ENCODE data around the gene MYO16. TPM values are rescaled to one million over a fixed set of nuclear protein-coding genes. Genes with fewer than 3 reads are reported as not detected.

MYO16 gene
- total and polyA plus RNA-seq, 9 donors, result under 0.01 to 0.37 (median 0.16) TPM; not detected in 2

GRCh38 chr13:109208522-109208921 lies 579.1 kb downstream of the MYO16 start:
- Histone ChIP-seq H3K9me3 (no peaks in the 10 kb centered on the region), H3K27me3 (no peaks in the 10 kb centered on the region), H3K27ac (no peak overlapping the region), H3K4me1 (ENCODE audit: insufficient read depth) (no peaks in the 10 kb centered on the region), H3K36me3 (no peaks in the 10 kb centered on the region), H3K4me3 (no peak overlapping the region)
- 74 to 77% (median 76%) methylated on average over 5 of the region's 5 CpGs for WGBS, 3 donors
- TF ChIP-seq POLR2A (IDR thresholded peaks at IDR 0.05) (no peak), EP300 (IDR thresholded peaks at IDR 0.05) (no peak), CTCF (IDR thresholded peaks at IDR 0.05) (no peak)
- no peak for DNase-seq
- intact Hi-C loops (cut with DNase I), result no loop called here

- Histone ChIP-seq H3K36me3 (no peaks in the 10 kb centered on the region), H3K27me3 (no peaks in the 10 kb centered on the region), H3K4me3 (no peak overlapping the region), H3K9me3 (no peaks in the 10 kb centered on the region), H3K4me1 (ENCODE audit: insufficient read depth) (no peaks in the 10 kb centered on the region), H3K27ac (no peak overlapping the region)
- whole genome bisulfite sequencing, 3 donors, result 91 to 95% (median 95%) methylated on average over 2 of the region's 2 CpGs
- no peak for DNase-seq
- TF ChIP-seq POLR2A (IDR thresholded peaks at IDR 0.05) (no peak), CTCF (IDR thresholded peaks at IDR 0.05) (no peak), EP300 (IDR thresholded peaks at IDR 0.05) (no peak)
- intact Hi-C loops (cut with DNase I), result no loop called here
Observed at GRCh38 chr13:109209526-109209925, 580.1 kb downstream of the MYO16 start.

GRCh38 chr13:109211616-109212015 lies 582.2 kb downstream of the MYO16 start:
- TF ChIP-seq POLR2A (IDR thresholded peaks at IDR 0.05), result no peak
- no peak for TF ChIP-seq EP300 (IDR thresholded peaks at IDR 0.05)
- no peak for TF ChIP-seq CTCF (IDR thresholded peaks at IDR 0.05)
- Histone ChIP-seq H3K27ac (no peak overlapping the region), H3K27me3 (no peaks in the 10 kb centered on the region), H3K4me3 (no peak overlapping the region), H3K4me1 (ENCODE audit: insufficient read depth) (no peaks in the 10 kb centered on the region), H3K9me3 (no peaks in the 10 kb centered on the region), H3K36me3 (no peaks in the 10 kb centered on the region)
- intact Hi-C loops (cut with DNase I), result no loop called here
- no peak for DNase-seq
- WGBS, 3 donors, result 83 to 86% (median 85%) methylated on average over 2 of the region's 2 CpGs

- no peak overlapping the region for H3K27ac ChIP-seq
- H3K9me3 ChIP-seq, result no peaks in the 10 kb centered on the region
- no peaks in the 10 kb centered on the region for H3K4me1 ChIP-seq (ENCODE audit: insufficient read depth)
- H3K27me3 ChIP-seq, result no peaks in the 10 kb centered on the region
- intact Hi-C loops (cut with DNase I), result no loop called here
- WGBS, 3 donors, result 90 to 96% (median 94%) methylated on average over 4 of the region's 4 CpGs
- no peak overlapping the region for H3K4me3 ChIP-seq
- no peak for DNase-seq
- TF ChIP-seq CTCF (IDR thresholded peaks at IDR 0.05) (no peak), EP300 (IDR thresholded peaks at IDR 0.05) (no peak), POLR2A (IDR thresholded peaks at IDR 0.05) (no peak)
- H3K36me3 ChIP-seq, result no peaks in the 10 kb centered on the region
Observed at GRCh38 chr13:109212650-109213049, 583.2 kb downstream of the MYO16 start.

- WGBS, 3 donors, result 85 to 89% (median 89%) methylated on average over 5 of the region's 5 CpGs
- no peak for DNase-seq
- no peaks in the 10 kb centered on the region for H3K9me3 ChIP-seq
- H3K36me3 ChIP-seq, result no peaks in the 10 kb centered on the region
- intact Hi-C loops (cut with DNase I), result no loop called here
- H3K27ac ChIP-seq, result no peak overlapping the region
- H3K4me1 ChIP-seq (ENCODE audit: insufficient read depth), result no peaks in the 10 kb centered on the region
- TF ChIP-seq CTCF (IDR thresholded peaks at IDR 0.05) (no peak), POLR2A (IDR thresholded peaks at IDR 0.05) (no peak), EP300 (IDR thresholded peaks at IDR 0.05) (no peak)
- H3K27me3 ChIP-seq, result no peaks in the 10 kb centered on the region
- no peak overlapping the region for H3K4me3 ChIP-seq
Observed at GRCh38 chr13:109213714-109214113, 584.3 kb downstream of the MYO16 start.

Data from ovary (tissue), 9 donors.